Hepatocyte (in vitro differentiated cells): ENCODE results near the gene MTHFD1L.

Experiments
- CTCF ChIP-seq: fragments of 200-600 bp; sonication (generic); IDR thresholded peaks from 2 replicates; pipeline ENCODE4 v1.5.1; 2016; ENCODE audit warnings: antibody characterized with exemption, mild to moderate bottlenecking; ENCODE audit not compliant: poor library complexity
- EZH2 ChIP-seq: fragments of 200-600 bp; sonication (generic); IDR thresholded peaks from 2 replicates; pipeline ENCODE4 v1.6.1; 2016; ENCODE audit warnings: antibody characterized with exemption, mild to moderate bottlenecking, borderline replicate concordance
- EZH2phosphoT487 ChIP-seq: fragments of 200-600 bp; sonication (generic); IDR thresholded peaks from one replicate; pipeline ENCODE4 v1.6.1; 2018; ENCODE audit warnings: antibody characterized with exemption, mild to moderate bottlenecking, low read depth, moderate library complexity; ENCODE audit not compliant: unreplicated experiment, severe bottlenecking

GRCh38 chr6:150967910-150968309 is 102.4 kb downstream of the MTHFD1L start:
- TF ChIP-seq CTCF: no peak
- TF ChIP-seq EZH2: no peak
- no peak for TF ChIP-seq EZH2phosphoT487
